Measurements from ENCODE around the gene GOLPH3L. TPM values are rescaled to one million over a fixed set of nuclear protein-coding genes. Genes with fewer than 3 reads are reported as not detected.

GOLPH3L gene
- total RNA-seq, 1 donor from 2014 or later: 30.9 TPM

DNA sequence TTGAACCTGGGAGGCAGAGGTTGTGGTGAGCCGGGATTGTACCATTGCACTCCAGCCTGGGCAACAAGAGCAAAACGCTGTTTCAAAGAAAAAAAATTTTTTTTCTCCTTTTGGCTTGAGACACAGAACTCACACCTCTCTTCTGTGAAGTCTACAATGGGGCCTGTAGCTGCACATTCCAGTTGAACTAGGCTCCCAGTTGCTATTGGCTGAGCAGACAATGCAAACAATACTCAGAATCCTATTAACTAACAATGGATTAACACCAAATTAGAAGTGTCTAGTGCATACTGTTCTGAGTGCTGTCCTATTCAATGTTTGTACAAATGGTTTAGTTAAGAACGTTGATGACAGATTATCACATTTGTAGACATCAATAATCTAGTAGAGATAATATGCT is 100.0 kb downstream of the GOLPH3L start:
- H3K36me3 Mint-ChIP-seq: peaks cover 9% of the 10 kb centered on the region
- no peaks in the 10 kb centered on the region for H3K9me3 Mint-ChIP-seq
- DNase-seq (ENCODE audit: extremely low spot score, unreplicated experiment): no peak
- TF ChIP-seq CTCF (conservative IDR thresholded peaks at IDR 0.05): no peak
- H3K27ac Mint-ChIP-seq: no peak overlapping the region
- H3K4me3 Mint-ChIP-seq: no peak overlapping the region
- H3K4me1 Mint-ChIP-seq (ENCODE audit: unreplicated experiment): peaks cover 4% of the 10 kb centered on the region
- H3K27me3 Mint-ChIP-seq: no peaks in the 10 kb centered on the region

Other genes starting within 250 kb of the GOLPH3L start
- gene TARS2, start 209.7 kb downstream of the GOLPH3L start, total RNA-seq (ENCODE audit: low replicate concordance): 30.2 and 36.6 TPM in 2 replicates
- gene ECM1, start 189.0 kb downstream of the GOLPH3L start, total RNA-seq (ENCODE audit: low replicate concordance): 31.5 and 33.8 TPM in 2 replicates
- 0.55 and 0.80 TPM in 2 replicates for gene FALEC, start 181.4 kb downstream of the GOLPH3L start, total RNA-seq (ENCODE audit: low replicate concordance)
- 12.5 and 24.6 TPM in 2 replicates for gene ADAMTSL4, start 147.7 kb downstream of the GOLPH3L start, total RNA-seq (ENCODE audit: low replicate concordance)
- gene MCL1, start 117.5 kb downstream of the GOLPH3L start, total RNA-seq (ENCODE audit: low replicate concordance): 187 and 280 TPM in 2 replicates
- 153 and 185 TPM in 2 replicates for gene ENSA, start 67.5 kb downstream of the GOLPH3L start, total RNA-seq (ENCODE audit: low replicate concordance)
- not detected in 2 replicates for gene HORMAD1, start 23.7 kb upstream of the GOLPH3L start, total RNA-seq (ENCODE audit: low replicate concordance)
- 7.7 and 18.1 TPM in 2 replicates for gene CTSS, start 68.6 kb upstream of the GOLPH3L start, total RNA-seq (ENCODE audit: low replicate concordance)
- 4.1 and 16.7 TPM in 2 replicates for gene CTSK, start 111.1 kb upstream of the GOLPH3L start, total RNA-seq (ENCODE audit: low replicate concordance)
- 30.1 and 36.1 TPM in 2 replicates for gene ARNT, start 179.4 kb upstream of the GOLPH3L start, total RNA-seq (ENCODE audit: low replicate concordance)
- not detected in 2 replicates for gene CTXND2, start 190.0 kb upstream of the GOLPH3L start, total RNA-seq (ENCODE audit: low replicate concordance)
- 53.5 and 73.8 TPM in 2 replicates for gene SETDB1, start 229.2 kb upstream of the GOLPH3L start, total RNA-seq (ENCODE audit: low replicate concordance)

Measured in type B pancreatic cell (in vitro differentiated cells).